GM15510 (cell line): ENCODE results near the gene APOD.

Experiments used
- POLR2A ChIP-seq: IDR thresholded peaks from 3 replicates; pipeline ENCODE4 v1.6.1; 2011; ENCODE audit warnings: borderline replicate concordance; ENCODE audit not compliant: insufficient read length; ENCODE audit errors: extremely low read depth

APOD gene

GRCh38 chr3:195583831-195584542 is at the start of gene APOD:
Gene APOD, minus strand, starts transcription at chr3:195583940. Its CDS starts 4,479 bp downstream, at chr3:195579461.
- TF ChIP-seq POLR2A, result no peak

GRCh38 chr3:195616681-195617080 is 32.9 kb upstream of the APOD start:
- no peak for TF ChIP-seq POLR2A

- TF ChIP-seq POLR2A, result no peak
Measured at GRCh38 chr3:195613468-195614069, 29.8 kb upstream of the APOD start.

- no peak for TF ChIP-seq POLR2A
Measured at GRCh38 chr3:195612075-195612800, 28.5 kb upstream of the APOD start.

- no peak for TF ChIP-seq POLR2A
Measured at GRCh38 chr3:195609229-195609628, 25.5 kb upstream of the APOD start.

- no peak for TF ChIP-seq POLR2A
Measured at GRCh38 chr3:195601382-195601781, 17.6 kb upstream of the APOD start.

- no peak for TF ChIP-seq POLR2A
Measured at GRCh38 chr3:195597848-195598247, 14.1 kb upstream of the APOD start.

- no peak for TF ChIP-seq POLR2A
Measured at GRCh38 chr3:195597229-195597628, 13.5 kb upstream of the APOD start.

- TF ChIP-seq POLR2A, result no peak
Measured at GRCh38 chr3:195596765-195597171, 13.0 kb upstream of the APOD start.

GRCh38 chr3:195595785-195596531 is 12.2 kb upstream of the APOD start:
- no peak for TF ChIP-seq POLR2A

- TF ChIP-seq POLR2A, result no peak
Measured at GRCh38 chr3:195591852-195592251, 8.1 kb upstream of the APOD start.

GRCh38 chr3:195591220-195591619 is 7.5 kb upstream of the APOD start:
- TF ChIP-seq POLR2A, result no peak

GRCh38 chr3:195587824-195588223 is 4.1 kb upstream of the APOD start:
- no peak for TF ChIP-seq POLR2A

GRCh38 chr3:195587406-195587805 is 3.7 kb upstream of the APOD start:
- TF ChIP-seq POLR2A, result no peak

- no peak for TF ChIP-seq POLR2A
Measured at GRCh38 chr3:195584543-195584870, 767 bp upstream of the APOD start.
